ENCODE measurements around the gene CD48.
"Not testable (repeated sequence)": the region's sequence is repeated elsewhere in the genome, so short reads cannot be mapped to it uniquely, and the experiment has no call there.

CD48 gene

DNA sequence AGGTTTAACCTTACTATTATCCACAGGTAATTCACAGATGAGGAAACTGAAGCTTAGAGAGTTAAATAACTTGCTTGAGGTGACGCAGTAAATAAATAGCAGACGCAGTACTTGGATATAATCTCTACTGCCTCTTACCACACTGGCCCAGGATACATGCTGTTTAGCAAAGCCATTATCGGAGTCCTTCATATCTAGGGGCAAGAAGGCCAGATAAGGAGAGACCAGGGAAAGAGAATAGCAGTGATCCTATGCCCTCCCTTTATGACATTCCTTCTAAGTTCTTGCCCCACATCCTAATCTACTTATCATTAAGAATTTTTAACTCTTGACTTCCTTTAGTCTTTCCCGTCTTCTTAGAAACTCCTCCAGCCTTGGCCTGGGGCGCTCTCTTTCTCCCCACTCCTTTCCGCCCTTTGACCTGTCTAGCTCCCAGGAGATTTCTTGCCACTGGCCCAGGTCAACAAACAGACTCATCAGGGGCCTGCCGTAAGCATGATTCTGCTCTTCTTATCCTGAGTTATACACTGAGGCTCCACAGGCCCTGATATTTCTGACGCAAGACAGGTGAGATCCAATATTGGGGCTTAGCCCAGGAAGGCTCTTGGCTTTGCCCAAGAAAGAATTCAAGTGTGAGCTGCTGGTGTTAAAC, 53.3 kb downstream of the CD48 start:
- in situ Hi-C loops (cut with HindIII; ENCODE audit: low sequenced_read_pairs), result no loop called here

DNA sequence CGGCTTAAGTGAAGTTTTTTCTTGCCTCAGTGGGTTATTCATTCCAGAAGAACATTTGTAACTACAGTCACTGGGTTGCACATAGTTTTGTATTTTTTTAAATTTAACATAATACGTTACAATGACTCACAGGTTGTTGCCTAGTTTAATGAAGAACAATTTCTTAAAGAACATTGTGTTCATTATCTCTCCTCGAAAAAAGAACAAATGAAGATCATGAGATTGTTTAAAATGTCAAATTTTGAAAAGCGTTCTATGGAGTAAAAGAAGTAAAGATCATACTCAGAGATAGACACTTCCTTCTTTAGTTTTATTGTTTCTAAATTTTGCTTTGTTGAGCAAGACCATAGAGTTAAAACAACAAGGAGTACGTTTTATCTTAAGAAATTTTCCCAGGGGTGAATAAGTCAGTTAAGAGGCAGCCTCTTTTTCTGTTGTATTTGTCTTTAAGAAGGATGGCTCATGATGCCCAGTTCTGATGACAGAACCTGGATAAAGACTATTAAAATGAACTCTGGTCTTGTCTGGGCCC, 54.3 kb downstream of the CD48 start:
- in situ Hi-C loops (cut with HindIII; ENCODE audit: low sequenced_read_pairs), result no loop called here

DNA sequence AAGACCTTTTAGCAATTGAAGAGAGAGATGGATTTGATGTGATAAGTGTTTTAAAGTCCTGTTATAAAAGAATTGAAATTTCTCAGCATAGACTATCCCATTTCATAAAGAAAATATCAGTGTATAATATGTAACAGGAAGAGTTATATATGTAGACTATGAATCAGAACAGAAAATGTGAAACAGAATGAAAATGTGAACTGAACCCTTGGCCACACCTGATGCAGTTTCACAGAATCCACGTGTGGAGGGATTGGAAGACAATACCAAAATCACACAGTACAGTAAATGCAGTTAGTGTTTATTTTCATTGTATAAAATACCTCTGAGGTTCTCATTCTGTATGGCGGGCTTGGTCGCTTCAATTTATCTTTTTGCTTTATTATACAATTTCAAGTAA, 54.9 kb downstream of the CD48 start:
- in situ Hi-C loops (cut with HindIII; ENCODE audit: low sequenced_read_pairs), result no loop called here

DNA sequence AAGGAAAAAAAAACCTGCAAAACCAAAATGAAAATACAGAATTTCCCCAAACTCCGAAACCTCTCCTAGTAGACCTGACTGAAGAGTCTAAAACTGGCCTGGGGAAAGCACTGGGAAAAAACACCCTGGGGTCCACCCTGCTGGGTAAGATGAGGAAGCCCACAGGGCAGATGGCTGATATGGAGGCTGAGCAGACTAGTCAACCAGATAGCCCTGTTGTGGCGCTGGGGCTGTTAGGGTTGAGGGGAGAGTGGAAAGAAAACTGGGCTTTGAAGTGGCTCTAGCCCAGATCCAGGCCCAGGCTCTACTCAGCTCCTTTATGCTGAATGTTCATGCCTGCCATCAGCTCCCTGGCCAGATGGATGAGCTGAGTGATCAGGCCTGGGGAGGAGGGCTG, 58.0 kb downstream of the CD48 start:
- in situ Hi-C loops (cut with HindIII; ENCODE audit: low sequenced_read_pairs), result no loop called here

DNA sequence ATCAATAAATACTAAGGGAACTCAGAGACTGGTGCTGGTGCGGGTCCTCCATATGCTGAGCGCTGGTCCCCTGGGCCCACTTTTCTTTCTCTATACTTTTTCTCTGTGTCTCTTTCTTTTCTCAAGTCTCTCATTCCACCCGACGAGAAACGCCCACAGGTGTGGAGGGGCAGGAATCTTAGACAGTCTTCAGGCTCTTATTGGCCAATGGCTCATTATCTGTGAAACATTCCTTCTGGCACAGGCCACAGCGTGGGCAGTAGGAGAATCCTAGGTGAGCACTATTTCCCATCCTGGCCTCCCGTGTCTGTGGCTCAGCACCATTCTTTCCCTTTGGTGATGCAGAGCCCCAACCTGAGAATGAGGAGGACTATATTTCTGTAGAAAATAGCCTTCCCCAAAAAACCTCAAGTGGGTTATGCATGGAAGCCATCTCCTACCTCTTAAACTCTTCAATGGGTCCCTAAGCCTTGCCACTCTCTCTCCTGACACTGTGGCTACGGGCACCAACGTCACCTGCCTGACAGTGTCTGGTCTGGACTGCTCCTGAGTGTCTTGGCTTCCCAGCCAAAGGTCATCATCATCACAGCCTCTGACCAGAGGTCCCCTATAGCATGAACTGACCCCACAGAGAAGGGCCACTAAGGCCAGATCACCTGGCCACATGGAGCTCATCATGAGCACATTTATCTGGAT, 58.5 kb downstream of the CD48 start:
- in situ Hi-C loops (cut with HindIII; ENCODE audit: low sequenced_read_pairs), result no loop called here

DNA sequence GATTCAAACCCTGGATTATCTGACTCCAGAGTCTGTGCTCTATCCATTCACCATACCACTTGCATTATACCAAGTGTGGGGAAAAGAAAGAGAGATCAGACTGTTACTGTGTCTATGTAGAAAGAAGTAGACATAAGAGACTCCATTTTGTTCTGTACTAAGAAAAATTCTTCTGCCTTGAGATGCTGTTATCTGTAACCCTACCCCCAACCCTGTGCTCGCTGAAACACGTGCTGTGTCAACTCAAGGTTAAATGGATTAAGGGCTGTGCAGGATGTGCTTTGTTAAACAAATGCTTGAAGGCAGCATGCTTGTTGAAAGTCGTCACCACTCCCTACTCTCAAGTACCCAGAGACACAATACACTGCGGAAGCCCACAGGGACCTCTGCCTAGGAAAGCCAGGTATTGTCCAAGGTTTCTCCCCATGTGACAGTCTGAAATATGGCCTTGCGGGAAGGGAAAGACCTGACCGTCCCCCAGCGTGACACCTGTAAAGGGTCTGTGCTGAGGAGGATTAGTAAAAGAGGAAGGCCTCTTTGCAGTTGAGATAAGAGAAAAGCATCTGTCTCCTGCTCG, 59.5 kb downstream of the CD48 start:
- in situ Hi-C loops (cut with HindIII; ENCODE audit: low sequenced_read_pairs), result not testable (repeated sequence)

DNA sequence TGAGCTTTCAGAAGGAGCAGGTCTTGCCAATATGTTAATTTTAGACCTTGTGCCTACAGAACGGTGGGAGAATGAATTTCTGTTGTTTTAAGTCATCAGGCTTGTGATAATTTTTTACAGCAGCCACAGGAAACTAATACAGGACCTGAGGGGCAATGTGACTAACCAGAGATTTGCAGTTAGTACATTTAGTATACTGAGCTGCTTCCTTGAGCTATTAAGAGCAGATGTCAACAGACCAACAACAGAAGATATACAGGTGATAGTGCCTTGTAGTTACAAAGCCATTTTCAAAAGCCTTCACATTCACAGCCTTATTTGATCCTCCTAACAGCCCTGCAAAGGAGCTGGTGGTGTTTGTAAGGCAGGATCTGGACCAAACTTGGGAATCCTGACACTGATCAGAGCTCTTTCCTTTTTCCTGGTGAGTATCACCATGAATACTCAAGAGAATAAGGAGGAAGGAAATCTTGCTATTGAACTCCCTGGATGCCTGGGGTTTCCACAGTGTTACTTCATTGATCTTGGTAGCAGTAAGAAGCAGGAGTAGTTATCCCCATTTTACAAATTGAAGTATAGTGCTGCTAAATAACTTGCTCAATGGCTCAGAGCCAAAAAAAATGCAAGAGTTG, 60.1 kb downstream of the CD48 start:
- in situ Hi-C loops (cut with HindIII; ENCODE audit: low sequenced_read_pairs), result no loop called here

DNA sequence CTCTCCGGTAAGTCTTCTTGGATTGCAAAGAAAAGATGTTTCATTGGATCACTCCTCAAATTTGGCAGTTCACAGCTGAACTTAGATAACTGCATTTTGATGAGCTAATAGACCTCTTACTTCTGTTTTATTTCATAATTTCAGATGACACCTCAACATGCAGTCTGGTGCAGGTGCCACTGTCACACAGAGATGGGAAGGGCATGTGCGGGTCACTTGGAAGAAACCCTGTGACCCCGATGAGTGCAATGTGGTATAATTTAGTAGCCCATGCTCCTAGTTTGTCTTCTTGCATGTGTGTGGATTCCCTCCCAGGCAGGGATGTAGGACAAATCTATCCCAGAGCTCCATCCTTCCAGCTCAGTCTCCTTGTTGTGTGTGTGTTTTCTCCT, 64.3 kb downstream of the CD48 start:
- in situ Hi-C loops (cut with HindIII; ENCODE audit: low sequenced_read_pairs), result loop anchor here (10.0 kb wide), 1 partner anchor 543 kb away; no protein-coding TSS in a partner anchor

DNA sequence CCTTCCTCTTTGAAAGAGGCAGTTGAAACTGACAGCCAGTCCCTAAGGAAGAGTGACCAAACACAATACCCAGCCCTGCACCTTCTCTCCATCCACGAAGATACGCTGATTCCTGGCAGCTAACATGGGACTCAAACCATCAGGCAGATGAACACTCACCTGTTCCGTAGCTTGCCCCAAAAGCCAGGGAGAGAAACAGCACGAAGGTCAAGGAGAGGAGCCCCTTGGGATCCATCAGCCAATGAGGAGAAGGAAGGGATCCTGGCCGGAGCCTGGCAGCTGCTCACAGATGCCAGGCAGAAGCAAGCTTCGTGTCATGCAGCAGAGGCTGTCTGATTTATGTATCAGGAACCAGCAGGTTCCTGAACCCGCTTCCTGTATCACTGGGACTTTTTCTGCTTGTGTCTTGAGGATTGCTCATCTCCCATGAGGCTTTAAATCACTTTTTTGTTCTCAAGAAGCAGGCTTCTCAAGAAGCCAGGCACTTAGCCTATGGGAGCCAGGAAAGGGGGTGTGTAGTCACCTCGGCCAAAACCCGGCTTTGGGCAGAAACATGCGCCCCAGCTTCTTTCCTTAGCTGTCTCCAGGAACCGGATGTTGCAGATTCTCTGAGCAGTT, 64.8 kb downstream of the CD48 start, which contains the start of gene SLAMF1:
TSS of gene SLAMF1 (minus strand) at position 334 of the 618 bp plus-strand sequence. CDS start at position 235, 99 bp downstream.
- in situ Hi-C loops (cut with HindIII; ENCODE audit: low sequenced_read_pairs), result loop anchor here (10.0 kb wide), 1 partner anchor 542 kb away; no protein-coding TSS in a partner anchor

DNA sequence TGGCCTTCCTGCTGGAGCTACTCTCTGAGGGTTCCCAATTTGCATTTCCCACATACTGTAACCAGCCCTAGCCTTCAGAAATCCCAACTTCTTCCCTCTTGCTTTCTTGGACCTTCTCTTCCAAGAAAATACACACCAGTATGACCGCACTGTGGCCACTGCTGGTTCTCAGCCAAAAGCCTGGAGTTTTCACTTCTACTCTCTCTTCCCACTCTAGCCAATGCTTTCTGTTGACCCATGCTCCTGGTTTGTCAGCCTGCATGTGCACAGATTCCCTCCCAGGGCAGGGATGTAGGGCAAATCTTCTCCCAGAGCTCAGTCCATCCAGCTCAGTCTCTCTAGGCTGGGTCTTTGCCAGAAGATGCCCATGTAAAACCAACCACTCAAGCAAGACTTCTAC, 65.4 kb downstream of the CD48 start:
- in situ Hi-C loops (cut with HindIII; ENCODE audit: low sequenced_read_pairs), result loop anchor here (10.0 kb wide), 1 partner anchor 541 kb away; no protein-coding TSS in a partner anchor

DNA sequence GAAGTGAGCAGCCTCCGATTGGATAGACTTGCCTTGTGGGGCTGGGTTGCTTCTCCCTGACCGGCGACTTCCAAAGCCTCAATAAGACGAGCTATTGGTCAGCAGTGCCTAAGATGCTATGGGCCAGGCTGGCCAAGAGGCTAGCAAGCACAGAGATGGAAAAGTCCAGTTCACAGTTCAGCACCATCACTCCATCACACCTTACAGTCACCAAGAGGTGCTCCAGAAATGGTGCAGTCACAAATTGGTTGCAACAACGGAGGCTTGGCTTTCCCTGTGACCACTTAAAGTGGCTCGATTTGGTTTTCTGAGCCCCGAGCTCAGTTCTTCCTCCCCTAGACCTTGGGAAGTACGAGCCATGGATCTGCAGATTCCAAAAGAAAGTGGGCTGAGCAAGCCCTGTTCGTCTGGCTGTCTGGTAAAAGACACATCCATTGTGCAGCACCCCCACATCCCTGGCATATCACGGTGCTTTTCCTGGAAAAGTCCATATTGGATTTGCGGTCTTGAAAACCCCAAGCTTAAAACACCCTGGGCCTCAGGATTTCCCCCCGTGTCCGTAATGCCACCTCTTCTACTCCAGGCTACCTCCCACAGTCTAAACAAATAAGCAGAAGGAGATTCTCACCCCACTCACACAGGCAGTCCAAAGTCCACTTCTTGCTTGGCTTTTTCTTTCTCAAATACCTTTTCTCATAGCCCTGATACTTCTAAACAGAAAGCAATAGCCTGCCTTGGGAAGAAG, 66.1 kb downstream of the CD48 start:
- in situ Hi-C loops (cut with HindIII; ENCODE audit: low sequenced_read_pairs), result loop anchor here (10.0 kb wide), 1 partner anchor 541 kb away; no protein-coding TSS in a partner anchor

DNA sequence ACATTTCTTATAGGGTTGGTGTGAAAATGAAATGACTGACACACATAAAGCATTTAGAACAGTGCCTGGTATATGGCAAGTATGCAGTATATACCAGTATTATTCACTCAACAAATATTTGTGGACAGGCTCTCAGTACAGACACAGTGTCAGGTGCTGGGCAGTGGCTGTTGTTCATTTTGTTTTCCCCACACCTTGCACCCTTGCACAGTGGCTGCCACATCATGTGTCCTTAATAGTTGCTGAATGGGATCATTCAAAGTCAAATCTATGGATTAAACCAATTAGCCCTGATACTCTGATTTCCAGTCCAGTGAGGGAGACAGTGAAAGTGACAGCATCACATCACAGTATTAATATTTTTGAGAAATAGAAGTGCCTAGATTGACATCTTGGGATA, 67.2 kb downstream of the CD48 start:
- in situ Hi-C loops (cut with HindIII; ENCODE audit: low sequenced_read_pairs), result loop anchor here (10.0 kb wide), 1 partner anchor 540 kb away; no protein-coding TSS in a partner anchor

DNA sequence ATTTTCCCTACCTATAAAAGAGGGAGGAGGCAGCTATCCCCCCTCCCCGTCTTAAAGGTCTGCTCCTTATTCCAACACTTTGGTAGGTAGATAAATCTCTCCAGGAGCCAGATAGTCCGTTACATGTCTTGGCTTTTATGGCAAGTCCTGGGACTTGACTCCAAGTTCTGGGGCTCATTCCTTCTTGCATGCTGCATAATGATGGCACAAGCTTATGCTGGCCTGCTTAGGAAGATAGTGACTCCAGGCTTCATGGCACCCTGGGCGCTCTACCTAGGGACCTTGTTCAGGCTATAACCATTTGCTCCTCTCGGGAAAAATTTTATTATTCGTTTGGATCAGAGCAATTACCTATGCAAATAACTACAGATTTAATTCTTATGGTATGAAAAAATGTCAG, 68.5 kb downstream of the CD48 start:
- in situ Hi-C loops (cut with HindIII; ENCODE audit: low sequenced_read_pairs), result loop anchor here (10.0 kb wide), 1 partner anchor 538 kb away; no protein-coding TSS in a partner anchor

DNA sequence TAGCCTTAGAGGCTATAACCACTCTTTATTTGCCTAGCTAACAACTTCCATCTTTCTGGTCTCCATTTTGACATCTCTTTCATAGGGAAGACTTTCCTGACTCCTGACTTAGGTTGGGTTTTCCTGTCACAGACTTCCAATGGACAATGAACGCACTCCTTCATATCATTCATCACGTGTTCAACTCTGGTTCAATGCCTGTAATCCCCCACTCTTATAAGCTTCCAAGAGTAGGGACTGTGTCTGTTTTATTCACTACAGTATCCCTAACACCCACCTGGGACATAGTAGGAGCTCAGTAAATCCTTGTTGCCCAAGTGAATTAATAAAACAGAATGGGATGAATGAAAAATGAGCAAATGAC, 69.4 kb downstream of the CD48 start:
- in situ Hi-C loops (cut with HindIII; ENCODE audit: low sequenced_read_pairs), result loop anchor here (10.0 kb wide), 1 partner anchor 537 kb away; no protein-coding TSS in a partner anchor

DNA sequence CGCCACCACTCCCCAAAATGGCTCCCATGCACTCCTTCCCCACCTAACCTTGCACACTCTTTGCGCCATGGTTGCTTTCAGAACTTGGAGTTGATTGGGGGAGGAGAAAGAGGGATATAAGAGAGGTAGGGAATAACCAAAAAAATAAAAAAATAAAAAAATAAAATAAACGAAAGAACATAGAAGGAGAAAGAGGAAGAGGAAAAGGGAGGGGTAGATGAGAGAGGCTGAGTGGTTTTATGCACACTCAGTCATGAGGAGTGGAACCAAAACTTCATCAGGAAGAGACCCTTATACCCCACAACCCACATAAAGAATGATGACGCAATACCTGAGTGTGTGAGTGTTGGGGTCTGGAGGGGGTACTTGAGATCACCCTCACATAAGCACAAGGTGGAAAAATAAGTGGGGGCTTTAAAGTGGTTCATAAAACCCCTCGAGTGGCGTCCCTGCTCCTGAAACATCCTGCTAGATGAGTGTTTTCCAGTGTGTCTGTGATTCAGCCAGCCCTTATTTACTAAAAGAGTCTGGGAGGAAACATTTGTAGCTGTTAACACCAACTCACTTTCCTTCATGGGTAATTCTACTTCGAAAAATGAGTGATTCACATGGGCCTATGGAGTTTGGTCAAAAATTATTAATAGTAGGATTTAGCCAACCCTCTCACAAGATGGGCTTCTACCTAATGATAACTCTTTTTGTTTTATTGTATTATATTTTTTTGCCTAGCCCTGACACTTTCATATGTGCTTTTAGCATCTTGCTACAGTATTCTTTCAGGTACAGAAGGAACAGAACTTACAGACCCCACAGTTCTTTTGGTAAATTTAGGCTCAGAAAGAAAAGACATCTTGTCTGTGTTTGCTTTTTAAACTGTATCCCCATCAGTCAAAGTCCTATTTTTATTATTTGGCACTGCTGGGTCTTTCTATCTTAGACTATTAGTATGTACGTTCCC, 70.0 kb downstream of the CD48 start:
- in situ Hi-C loops (cut with HindIII; ENCODE audit: low sequenced_read_pairs), result loop anchor here (10.0 kb wide), 1 partner anchor 537 kb away; no protein-coding TSS in a partner anchor

DNA sequence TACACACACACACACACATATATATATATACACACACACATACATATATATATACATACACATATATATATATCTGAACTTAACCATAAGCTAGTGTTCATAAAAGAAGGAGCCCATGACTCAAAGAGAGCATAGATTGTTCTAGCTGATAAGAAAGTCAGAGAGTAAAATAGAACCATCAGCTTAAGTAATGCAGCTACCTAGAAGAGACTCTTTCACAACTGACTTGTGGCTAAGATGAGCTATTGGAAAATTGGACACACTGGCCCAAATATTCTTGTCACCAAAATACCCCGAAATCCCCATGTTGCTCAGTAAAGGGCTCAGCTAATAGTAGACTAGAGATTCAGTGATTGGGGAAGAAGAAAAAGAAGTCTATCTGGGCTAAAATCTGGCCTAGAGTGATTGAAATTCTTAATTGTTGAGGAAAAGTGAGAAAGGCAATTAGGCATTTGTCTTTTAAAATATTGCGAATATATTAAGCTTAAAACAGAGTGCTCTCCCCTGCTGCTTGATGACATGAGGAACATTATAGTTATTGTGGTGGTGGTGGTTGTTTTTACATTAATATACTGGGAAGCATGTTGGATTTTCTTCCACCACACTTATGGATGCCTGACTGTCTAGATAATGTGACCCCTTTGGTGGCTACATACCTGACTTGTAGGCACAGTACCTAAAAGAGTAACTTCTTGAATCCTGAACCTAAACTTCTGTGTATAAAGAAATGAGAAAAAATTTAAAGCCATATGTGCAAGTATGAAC, 71.1 kb downstream of the CD48 start:
- in situ Hi-C loops (cut with HindIII; ENCODE audit: low sequenced_read_pairs), result loop anchor here (10.0 kb wide), 1 partner anchor 536 kb away; no protein-coding TSS in a partner anchor

DNA sequence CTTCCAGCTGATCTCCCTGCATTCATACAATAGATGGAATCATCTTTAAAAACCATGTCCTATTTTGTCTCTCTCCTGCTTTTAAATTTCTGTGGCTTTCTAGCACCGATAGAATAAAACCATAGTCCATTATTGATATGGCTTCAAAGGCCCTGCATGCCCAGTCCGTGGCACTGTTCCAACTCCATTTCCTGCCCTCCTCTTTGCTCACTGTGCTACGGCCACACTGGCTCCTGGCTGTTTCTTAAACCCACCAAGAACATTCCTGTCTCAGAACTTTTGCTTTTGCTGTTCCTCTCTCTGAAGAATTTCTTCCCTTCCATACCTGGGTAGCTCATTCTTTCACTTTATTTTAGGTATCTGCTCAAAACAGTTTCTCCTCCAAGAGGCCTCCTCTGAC, 72.0 kb downstream of the CD48 start:
- in situ Hi-C loops (cut with HindIII; ENCODE audit: low sequenced_read_pairs), result loop anchor here (10.0 kb wide), 1 partner anchor 535 kb away; no protein-coding TSS in a partner anchor

DNA sequence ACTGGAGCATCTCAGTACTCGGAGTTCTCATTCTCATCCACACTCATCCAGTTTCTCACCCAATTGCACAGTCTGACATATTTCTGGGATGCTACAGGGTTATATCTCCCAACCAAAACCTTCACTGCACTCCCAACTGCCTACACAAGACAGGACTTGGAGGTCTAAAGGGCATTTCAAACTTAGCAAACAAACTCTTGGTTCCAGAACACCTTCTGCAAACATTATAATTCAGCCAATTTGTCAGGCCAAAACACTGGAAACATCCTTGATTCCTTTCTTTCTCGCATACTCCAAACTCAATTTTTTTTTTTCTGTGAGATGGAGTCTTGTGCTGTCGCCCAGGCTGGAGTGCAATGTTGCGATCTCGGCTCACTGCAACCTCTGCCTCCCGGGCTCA, 72.7 kb downstream of the CD48 start:
- in situ Hi-C loops (cut with HindIII; ENCODE audit: low sequenced_read_pairs), result no loop called here
